GM20000 (cell line): ENCODE measurements around the gene PPP1R37.
"Not testable (repeated sequence)": the region's sequence is repeated elsewhere in the genome, so short reads cannot be mapped to it uniquely, and the experiment has no call there.

Experiments used
- DNase-seq: peaks from one replicate; pipeline ENCODE4 v3.0.0; 2012; ENCODE audit warnings: low spot score
- CTCF ChIP-seq: IDR thresholded peaks from 2 replicates; pipeline ENCODE4 v1.5.1; 2012; ENCODE audit warnings: mild to moderate bottlenecking, control low read depth; ENCODE audit errors: extremely low read depth, missing control alignments

PPP1R37 gene

GRCh38 chr19:45102481-45102880 is 9.5 kb downstream of the PPP1R37 start:
- TF ChIP-seq CTCF, result no peak
- DNase-seq, result no peak

- DNase-seq, result peak; percentile 51
- TF ChIP-seq CTCF, result no peak
Measured at GRCh38 chr19:45103156-45103507, 10.2 kb downstream of the PPP1R37 start.

GRCh38 chr19:45103508-45104319 is 10.7 kb downstream of the PPP1R37 start:
- TF ChIP-seq CTCF, result no peak
- DNase-seq, result no peak

- no peak for TF ChIP-seq CTCF
- no peak for DNase-seq
Measured at GRCh38 chr19:45104658-45105349, 11.8 kb downstream of the PPP1R37 start.

- not testable (repeated sequence) for DNase-seq
Measured at GRCh38 chr19:45106363-45106762, 13.4 kb downstream of the PPP1R37 start.

- DNase-seq, result no peak
- TF ChIP-seq CTCF, result no peak
Measured at GRCh38 chr19:45107621-45108150, 14.7 kb downstream of the PPP1R37 start.

GRCh38 chr19:45110851-45111266 is 17.9 kb downstream of the PPP1R37 start:
- TF ChIP-seq CTCF, result no peak
- DNase-seq, result peak; percentile 30
